K562 (cell line): ENCODE measurements around the gene TMEM107. TPM values are rescaled to one million over a fixed set of nuclear protein-coding genes. Genes with fewer than 3 reads are reported as not detected.
A peak's percentile ranks its signal among the peaks of the same experiment; 100 is the strongest.

ENCODE experiments used
- CHD7 ChIP-seq: fragments of 200-600 bp; sonication (generic); IDR thresholded peaks from one replicate; pipeline ENCODE4 v1.6.1; 2012; ENCODE audit warnings: mild to moderate bottlenecking, low read depth, low read length, inconsistent platforms
- CUX1 ChIP-seq: fragments of 200-800 bp; sonication (Bioruptor generic); IDR thresholded peaks from 2 replicates; pipeline ENCODE4 v1.6.1; 2016; ENCODE audit warnings: missing genetic modification characterization, missing compliant biosample characterization
- DNMT1 ChIP-seq: fragments of 450-650 bp; IDR thresholded peaks from 2 replicates; pipeline ENCODE4 v1.6.1; 2016; ENCODE audit warnings: antibody characterized with exemption, mild to moderate bottlenecking
- FOXA1 ChIP-seq: fragments of 450-650 bp; IDR thresholded peaks from 2 replicates; pipeline ENCODE4 v1.6.1; 2016; ENCODE audit warnings: mild to moderate bottlenecking, borderline replicate concordance
- MAX ChIP-seq: sonication (generic); formaldehyde crosslinking; IDR thresholded peaks from 2 replicates; pipeline ENCODE4 v1.9.0; 2022; ENCODE audit warnings: mild to moderate bottlenecking, missing genetic modification reagents
- MCM3 ChIP-seq: fragments of 450-650 bp; IDR thresholded peaks from 2 replicates; pipeline ENCODE4 v1.6.1; 2016
- ZNF175 ChIP-seq: fragments of 200-800 bp; sonication (Bioruptor generic); IDR thresholded peaks from 2 replicates; pipeline ENCODE4 v1.6.1; 2016; ENCODE audit warnings: low read depth, mild to moderate bottlenecking, missing genetic modification characterization, missing compliant biosample characterization
- ZNF431 ChIP-seq: sonication (generic); formaldehyde crosslinking; IDR thresholded peaks from 2 replicates; pipeline ENCODE4 v1.8.0; 2022; ENCODE audit warnings: mild to moderate bottlenecking, missing genetic modification reagents
- polyA plus RNA-seq, 8 experiments: library from polyadenylated mRNA; depleted of rRNA in 4 of 8; stranded (reverse) in 5 of 8; unstranded in 3 of 8; fragments of >200 nt; fragmentation: Nextera tagmentation in 2 of 8; fragmentation: Illumina TruSeq in 1 of 8; extraction: Ambion mirVana in 2 of 8; extraction: Trizol in 1 of 8; gene quantifications; 2 replicates each; pipeline versions ENCODE4 v1.2.1 to v1.2.3, GENCODE V29; 2011 to 2014; ENCODE audit warnings: inconsistent platforms in 1 of 8, missing spikeins in 1 of 8
- total RNA-seq, 7 experiments: library from RNA; depleted of rRNA in 6 of 7; stranded (reverse); fragments of >200 nt in 6 of 7; fragmentation: Illumina TruSeq in 2 of 7; extraction: Trizol in 2 of 7; gene quantifications; 2 replicates each; pipeline versions ENCODE4 v1.2.1 to v1.2.3, GENCODE V29; 2011 to 2021; ENCODE audit warnings: low replicate concordance in 1 of 7

TMEM107 gene
- total and polyA plus RNA-seq, 9 of the 15 experiments (the other 6 are each of a cell fraction or from before 2014, with no cell fraction given), result 7.1 to 26.2 (median 16.9) TPM

- TF ChIP-seq CHD7, result no peak
- no peak for TF ChIP-seq CUX1
- TF ChIP-seq ZNF175, result 0 out of 2 replicates have a peak, but pooled peaks have one; percentile 43
- TF ChIP-seq DNMT1, result no peak
- no peak for TF ChIP-seq ZNF431 (CRISPR knock-in tag)
- TF ChIP-seq MCM3, result no peak
- TF ChIP-seq MAX, result peak; percentile 32; the same call in 1 of the 2 replicates
- TF ChIP-seq FOXA1, result no peak
Measured at GRCh38 chr17:8153957-8154607, 22.1 kb downstream of the TMEM107 start (continued).
